HG03196 (cell line): Measurements from ENCODE around the gene ATCAY.
"Not testable (repeated sequence)": the region's sequence is repeated elsewhere in the genome, so short reads cannot be mapped to it uniquely, and the experiment has no call there.

Experiments used
- ATAC-seq: cut with Tn5 transposase; IDR thresholded peaks from one replicate; pipeline ENCODE4 v1.9.1; 2021; ENCODE audit not compliant: unreplicated experiment

ATCAY gene

DNA sequence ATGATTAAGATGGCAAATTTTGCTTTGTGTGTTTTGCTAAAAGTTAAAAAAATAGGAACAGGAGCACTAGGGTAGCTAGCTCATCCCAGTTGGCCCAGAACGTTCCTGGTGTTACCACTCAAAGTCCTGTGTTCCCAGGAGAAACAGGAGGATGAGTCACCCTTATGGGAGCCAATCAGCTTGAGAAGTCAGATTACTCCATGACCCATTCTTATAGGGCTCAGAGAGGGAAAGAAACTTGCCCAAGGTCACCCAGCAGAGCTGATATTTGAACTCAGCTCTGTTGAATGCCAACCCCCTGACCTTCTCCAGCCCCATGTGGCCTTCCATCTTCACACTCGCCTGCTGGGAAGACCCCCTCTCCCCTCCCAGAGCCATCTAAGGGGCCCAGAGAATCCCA lies 65.4 kb downstream of the ATCAY start:
- ATAC-seq, result no peak

DNA sequence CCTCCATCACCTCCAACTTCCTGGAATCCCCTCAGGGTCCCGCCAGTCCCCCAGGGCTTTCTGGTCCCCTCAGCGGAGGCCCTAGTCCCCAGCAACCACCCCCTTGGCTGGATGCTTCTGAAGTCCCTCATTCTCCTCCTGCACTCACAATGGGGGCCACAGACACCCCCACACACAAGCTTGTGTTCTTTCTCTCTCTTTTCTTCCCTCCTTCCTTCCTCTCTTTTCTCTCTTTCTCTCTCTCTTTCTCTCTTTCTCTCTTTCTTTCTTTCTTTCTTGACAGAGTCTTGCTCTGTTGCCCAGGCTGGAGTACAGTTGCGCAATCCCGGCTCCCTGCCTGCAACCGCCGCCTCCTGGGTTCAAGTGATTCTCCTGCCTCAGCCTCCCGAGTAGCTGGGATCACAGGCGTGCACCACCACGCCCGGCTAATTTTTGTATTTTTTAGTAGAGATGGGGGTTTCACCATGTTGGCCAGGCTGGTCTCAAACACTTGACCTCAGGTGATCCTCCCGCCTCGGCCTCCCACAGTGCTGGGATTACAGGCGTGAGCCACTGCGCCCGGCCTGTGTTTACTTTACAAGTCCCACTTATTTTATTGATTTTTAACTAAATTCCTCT lies 66.9 kb downstream of the ATCAY start:
- ATAC-seq, result not testable (repeated sequence)

DNA sequence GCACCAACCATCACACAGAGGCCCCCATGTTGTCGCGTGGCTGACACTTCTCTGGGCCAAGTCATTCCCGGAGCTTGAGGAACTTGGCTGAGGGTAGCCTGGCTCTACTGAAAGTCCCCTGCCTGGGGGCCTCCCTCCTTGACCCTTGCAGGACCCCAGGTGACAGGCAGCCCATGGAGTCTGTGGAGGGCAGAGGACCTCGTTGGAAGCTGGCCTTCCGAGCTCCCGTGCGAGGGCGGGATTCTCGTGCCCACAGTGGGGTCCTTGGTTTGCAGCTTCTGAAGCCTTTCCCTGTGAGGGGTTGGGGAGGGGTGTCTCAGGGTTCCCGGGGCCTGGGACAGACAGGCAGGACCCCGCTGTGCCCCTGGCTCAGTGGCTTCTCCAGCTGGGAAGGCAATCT lies 68.8 kb downstream of the ATCAY start:
- ATAC-seq, result no peak

DNA sequence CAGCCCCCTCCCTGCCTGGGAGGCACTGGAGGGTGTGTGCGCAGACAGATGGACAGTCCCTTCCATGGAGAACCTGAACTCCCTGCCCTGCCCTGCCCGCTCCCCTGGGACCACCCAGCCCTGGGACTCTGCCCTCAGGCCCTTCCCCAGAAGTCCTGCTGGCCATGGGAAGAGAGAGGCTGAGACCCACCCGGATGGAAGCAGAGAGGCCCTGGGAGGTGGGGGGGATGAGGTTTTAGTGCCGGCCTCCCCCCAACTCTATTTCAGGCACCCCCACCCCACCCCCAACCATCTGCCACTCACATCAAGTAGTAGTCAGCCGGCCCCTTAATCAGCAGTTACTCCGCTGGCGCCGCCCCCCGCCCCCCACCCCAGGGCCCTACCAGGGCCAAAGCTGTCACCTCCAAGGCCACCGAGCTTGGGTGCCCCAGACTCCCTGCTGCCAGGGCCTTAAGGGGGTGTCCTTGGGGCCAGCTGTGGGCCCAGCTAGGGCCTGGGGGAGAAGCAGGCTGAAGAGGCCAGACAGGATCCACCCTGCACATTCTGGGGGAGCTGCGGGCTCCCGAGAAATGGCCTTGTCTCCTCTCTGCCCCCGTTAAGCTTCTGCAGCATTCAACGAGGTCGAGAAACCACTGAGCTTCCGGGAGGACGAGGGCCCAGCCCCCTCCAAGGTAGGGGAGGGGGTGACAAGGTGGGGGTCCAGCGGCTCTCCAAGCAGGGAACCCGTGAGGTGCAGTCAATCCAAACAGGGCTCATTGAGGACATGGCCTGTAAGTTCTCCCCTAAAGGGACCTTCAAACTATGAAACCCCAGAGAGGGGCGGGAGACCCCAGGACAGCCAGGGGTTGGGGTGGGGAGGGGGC lies 69.7 kb downstream of the ATCAY start:
- ATAC-seq, result no peak

DNA sequence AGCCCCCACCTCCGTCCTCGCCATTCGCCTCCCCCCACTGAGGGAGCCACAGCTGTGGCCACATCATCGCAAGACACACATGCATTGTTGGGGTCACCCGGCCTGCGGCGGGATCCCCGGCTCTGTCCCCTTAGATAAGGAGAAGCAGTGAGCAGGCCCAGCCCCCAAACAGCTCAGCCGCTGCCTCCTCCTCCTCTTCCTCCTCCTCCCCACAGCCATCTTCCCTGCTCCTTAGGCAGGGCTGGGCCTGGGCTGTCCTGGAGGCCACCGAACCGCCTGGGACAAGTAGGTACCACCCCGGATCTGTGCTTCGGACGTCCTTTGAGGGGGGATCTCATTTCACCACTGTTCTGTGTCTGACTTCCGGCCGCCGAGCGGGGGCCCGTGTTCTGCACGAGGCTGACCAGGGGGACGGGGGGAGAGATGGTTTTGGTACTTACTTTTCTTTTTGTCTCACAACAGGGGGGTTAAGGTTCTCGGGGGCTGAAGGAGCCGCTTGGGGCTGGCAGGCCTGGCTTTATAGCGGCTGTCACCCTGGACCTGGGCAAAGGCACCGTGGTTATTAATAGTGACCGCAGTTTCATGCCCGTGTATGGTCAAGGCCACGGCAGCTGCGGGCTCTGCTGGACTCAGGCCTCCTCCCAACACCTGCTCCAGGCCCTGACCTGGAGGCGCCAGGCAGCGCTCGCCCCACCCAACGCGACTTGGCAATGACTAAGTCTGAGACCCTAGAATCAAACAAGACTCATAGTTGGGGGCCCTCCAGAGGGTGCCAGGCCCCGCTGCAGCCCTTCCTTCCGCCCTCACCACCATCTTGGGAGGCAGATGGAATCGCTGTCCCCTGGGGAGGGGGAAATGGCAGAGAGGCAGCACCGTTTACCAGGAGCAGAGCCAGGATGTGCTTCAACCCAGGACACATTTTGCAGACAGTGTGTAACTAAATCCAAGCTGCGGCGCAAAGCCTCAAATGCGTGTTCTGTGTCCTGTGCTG lies 70.7 kb downstream of the ATCAY start:
- no peak for ATAC-seq

DNA sequence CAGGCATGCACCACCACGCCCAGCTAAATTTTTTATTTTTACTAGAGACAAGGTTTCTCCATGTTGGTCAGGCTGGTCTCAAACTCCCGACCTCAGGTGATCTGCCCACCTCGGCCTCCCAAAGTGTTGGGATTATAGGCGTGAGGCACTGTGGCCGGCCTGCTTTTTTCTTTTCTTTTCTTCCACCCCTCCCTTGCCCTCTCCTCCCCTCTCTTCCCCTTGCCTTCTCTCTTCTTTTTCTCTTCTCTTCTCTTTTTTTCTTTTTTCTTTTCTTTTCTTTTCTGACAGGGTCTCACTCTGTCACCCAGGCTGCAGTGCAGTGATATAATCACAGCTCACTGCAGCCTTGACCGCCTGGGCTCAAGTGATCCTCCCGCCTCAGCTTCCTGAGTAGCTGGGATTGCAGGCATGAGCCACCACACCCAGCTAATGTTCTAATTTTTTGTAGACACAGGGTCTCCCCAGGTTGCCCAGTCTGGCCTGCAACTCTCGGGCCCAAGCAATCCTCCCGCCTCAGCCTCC lies 72.3 kb downstream of the ATCAY start:
- ATAC-seq, result not testable (repeated sequence)

DNA sequence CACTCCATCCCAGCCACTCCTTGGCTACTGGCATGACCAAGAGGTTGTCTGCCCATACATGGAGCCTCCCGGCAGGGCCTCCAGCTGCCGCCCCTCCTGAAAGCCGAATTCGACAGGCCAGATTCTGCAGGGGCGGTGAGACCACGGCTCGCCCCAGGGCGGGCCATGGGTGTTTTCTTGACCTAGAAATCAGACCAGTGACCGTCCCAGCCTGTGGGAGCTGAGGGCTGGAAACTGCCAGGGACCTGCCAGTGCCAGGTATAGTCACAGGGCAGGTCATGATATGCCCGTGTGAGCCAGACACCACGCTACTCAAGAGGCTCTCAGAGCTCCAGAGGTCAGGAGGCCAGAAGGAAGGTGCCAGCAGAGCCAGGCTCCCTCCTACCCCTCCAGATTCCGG lies 73.6 kb downstream of the ATCAY start:
- ATAC-seq, result no peak

DNA sequence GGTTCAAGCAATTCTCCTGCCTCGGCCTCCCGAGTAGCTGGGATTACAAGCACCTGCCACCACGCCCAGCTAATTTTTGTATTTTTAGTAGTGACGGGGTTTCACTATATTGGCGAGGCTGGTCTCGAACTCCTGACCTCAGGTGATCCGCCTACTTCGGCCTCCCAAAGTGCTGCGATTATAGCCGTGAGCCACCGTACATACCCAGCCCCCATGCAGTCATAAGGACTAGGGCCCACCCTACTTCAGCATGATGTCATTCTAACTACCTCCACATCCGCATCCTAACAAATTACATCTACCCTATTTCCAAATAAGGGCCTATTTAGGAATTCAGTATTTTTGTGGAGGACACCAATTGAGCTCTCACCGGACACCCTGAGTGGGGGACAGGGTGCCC lies 74.8 kb downstream of the ATCAY start:
- not testable (repeated sequence) for ATAC-seq

DNA sequence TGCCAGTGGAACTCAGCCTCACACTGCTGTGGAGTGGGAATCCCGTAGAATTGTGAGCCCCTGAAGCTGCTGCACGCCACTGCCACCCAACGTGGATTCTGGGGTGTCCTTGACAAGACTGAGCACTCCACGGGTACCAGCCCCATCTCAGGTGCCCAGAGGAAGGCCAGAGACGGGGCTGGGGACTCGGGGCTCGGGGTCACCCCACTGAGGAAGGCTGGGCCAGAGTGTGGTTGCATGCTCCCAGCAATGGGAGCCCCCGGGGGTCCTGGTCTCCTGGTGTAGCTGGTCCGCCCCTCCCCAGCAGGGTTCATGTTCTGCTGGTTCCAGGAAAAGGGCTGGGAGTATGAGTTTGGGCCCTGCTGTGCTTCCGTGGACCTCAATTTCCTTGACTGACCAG lies 75.2 kb downstream of the ATCAY start:
- no peak for ATAC-seq

DNA sequence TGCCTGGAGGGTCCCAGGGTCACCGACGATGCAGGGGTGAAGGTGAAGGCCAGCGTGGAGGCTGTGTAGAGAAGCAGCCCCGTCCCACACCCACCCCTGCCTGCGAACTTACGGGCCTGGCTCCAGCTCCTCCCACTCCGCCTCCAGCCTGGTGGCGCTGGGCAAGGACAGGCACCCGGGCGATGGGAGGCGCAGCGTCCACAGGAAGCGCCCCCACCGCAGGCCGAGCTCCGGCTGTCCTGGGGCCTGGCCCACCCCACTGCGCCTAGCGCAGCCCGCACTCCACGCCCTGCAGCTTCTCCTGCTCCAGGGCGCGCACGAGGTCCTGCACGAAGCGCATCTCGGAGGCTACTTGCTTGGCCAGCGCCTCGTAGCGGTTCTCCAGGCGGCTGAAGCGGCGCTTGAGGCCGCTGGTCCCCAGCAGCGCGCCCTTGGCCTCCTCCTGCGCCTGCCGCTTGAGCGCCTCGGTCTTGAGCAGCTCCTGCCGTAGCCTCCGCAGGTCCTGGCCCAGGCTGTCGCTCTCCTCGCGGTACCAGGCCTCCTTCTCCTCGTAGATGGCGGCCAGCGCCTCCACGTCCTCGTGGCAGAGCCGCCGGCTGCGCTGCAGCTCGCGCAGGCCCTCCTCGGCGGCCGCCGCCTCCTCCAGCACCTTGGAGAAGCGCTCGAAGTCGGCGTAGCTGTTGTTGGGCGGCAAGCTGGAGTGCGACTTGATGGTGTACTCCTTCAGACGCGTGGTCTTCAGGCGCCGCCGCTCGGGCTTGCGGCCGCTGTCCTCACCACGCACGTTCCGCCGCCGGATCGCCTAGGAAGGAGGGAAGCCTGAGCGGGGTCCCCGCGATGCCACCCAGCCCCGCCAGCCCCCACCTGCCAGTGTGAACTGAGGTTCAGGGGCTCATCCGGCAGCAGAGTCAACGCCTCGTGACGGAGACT lies 78.6 kb downstream of the ATCAY start:
- no peak for ATAC-seq

DNA sequence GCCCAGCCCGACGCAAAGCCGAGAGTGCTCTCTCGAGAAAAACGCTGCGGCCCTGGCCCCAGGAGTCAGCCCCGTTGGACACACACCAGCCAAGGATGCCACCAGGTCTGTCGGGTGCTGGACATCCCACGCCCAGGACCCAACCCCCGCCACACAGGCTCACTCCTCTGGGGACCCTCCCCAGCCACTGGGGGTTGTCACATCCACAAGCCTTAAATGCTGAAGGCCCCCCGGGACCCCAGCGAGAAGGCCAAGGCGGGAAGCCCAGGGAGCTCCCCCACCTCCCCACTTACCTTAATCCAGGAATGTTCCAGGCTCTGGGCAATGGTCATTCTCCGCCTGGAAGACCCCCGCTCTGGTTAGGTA lies 79.3 kb downstream of the ATCAY start:
- ATAC-seq, result no peak

DNA sequence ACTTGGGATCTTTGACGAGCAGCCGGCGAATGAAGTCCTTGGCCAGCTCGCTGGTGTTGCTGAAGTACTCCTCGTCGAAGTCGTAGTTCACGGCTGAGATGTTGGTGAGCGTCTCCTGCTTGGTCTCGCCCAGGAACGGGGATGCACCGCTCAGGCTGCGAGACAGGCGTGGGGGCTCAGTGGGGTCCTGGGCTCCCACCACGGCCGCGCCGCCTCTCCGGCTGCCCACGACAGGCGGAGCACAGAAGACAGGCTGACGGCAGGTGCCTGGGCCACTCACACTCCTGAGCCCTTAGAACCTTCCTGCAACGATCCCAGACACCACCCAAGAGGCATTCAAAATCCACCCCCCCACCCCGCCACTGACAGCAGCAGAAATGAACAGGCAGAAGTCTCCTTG lies 80.5 kb downstream of the ATCAY start:
- no peak for ATAC-seq

DNA sequence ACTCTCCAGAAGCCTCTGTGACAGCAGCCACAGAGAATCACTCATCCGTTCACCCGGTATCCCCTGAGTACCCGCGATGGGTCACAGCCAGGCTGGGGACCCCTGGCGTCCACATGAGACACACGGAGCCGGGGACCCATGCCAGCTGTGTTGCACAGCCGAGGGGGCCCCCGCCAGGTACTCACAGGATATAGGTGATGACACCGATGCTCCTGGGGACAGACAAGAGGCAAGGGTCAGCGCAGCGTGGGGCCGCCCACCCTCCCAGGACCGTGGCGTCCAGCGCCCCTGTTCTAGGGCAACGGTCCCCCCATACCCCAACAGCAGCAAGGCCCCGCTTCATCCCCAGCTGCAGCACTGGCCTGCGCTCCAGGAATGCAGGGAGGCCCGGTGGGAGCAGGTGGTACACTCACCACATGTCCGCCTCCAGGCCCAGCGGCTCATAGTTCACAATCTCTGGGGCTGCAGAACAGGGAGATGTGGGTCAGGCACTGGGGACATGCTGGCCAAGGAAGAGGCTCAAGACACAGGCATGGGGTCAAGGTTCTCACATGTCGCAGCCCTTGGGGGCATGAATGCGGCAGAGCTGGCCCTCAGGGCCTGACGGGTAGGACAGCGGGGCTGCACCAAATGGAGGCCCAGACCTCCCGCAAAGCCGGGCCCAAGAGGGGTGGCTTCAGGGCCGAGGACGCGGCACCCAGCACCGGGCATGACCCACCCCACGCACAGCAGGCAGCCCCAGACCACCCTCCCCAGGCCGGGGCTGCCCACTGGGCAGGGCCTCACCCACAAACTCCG lies 83.2 kb downstream of the ATCAY start:
- ATAC-seq, result no peak

DNA sequence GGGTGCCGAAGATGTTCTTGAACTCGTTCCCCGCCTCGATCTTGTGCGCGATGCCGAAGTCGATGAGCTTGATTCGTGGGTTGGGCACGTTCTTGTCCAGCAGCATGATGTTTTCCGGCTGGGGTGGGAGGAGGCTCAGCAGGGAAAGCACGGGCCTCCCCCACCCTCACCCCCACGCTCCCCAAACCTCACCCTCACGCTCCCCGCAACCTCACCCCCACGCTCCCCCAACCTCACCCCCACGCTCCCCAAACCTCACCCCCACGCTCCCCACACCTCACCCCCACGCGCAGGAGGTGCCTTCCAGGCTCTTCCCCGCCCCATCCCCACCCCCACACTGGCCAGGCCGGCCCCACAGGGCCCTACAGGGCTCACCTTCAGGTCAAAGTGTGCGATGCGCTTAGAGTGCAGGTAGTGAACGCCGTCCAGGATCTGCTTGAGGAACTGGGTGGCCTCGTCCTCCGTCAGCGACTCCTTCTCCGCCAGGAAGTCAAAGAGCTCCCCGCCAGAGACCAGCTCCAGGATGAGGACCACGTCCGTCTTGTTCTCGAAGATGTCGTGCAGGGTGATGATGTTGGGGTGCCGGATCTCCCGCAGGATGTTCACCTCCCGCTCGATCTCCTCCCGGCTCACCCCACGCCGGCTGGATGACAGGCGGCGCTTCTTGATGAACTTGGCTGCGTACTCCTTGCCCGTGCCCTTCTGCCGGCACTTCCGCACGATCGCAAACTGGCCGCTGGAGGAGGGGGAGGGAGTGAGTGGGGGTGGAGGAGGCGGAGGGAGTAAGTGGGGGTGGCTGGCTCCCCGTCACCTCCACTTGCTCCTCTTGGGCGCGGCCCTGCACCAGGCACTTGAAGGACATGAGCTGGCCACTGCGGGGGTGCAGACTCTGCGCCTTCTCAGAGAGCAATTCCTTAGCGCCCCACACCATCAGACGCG lies 84.0 kb downstream of the ATCAY start:
- ATAC-seq, result no peak

DNA sequence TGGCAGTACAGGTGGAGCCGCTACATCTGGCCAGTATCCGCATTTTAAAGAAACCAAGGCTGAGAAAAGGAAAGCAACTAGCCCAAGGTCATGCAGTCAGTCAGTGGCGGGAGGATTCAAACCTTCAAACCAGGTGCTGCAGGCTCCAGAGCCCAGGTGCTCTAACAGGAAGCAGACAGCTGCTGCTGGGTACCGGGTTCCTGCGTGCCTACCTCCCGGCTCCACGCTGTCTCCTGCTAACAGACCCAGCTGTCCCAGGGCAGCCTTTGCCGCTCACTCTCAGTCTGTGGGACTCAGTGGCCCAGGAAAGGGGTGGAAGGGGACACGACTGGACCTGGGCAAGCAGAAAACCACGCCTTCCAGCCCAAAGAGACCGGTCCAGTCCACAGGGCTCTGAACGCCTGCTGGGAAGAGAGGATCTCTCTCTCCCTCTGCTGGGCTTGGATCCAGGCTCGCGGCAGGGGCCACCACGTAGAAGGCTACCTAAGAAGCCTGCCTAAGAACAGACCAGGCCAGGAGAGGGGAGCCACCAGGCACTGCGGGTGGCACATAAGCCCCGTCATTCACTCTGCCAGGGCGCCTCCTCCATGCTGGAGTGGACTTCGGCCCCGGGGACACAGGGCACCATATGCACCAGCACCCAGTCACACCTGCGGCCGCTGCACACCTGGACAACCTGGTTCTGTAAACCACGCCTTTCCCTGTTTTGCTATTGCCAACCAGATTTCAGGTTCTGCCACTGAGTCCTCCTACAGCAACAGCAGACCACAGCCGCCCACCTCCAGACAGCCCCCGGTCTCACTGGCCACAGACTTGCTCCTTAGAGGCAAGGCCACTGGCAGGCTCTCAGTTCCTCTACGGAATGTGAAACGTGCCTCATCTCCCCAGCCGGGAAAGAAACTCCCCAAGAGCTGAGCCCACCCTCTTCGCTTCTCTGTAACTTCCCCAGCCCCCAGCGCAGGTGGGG lies 85.8 kb downstream of the ATCAY start:
- no peak for ATAC-seq

DNA sequence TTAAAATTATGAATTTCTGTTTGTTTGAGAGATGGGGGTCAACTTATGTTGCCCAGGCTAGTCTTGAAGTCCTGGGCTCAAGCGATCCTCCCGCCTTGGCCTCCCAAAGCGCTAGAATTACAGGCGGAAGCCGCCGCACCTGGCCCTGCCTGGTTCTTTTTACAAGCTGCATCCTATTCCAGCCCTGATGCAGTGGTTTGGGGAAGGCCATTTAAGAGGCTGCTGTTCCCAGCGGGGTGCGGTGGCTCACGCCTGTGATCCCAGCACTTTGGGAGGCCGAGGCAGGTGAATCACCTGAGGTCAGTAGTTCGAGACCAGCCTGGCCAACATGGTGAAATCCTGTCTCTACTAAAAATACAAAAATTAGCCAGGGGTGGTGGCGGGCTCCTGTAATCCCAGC lies 87.5 kb downstream of the ATCAY start:
- ATAC-seq, result not testable (repeated sequence)
